K562 (cell line): ENCODE data around the gene SH3TC1. TPM values are rescaled to one million over a fixed set of nuclear protein-coding genes. Genes with fewer than 3 reads are reported as not detected.

ENCODE experiments used
- BCOR ChIP-seq: fragments of 450-650 bp; IDR thresholded peaks from 2 replicates; pipeline ENCODE4 v1.6.1; 2016
- CCAR2 ChIP-seq: fragments of 200-400 bp; formaldehyde crosslinking; IDR thresholded peaks from 2 replicates; pipeline ENCODE4 v1.6.1; 2017; ENCODE audit warnings: mild to moderate bottlenecking, low read depth, low read length
- ESRRA ChIP-seq: fragments of 450-650 bp; IDR thresholded peaks from 2 replicates; pipeline ENCODE4 v1.6.1; 2014; ENCODE audit warnings: low read depth, mild to moderate bottlenecking, moderate library complexity, borderline replicate concordance
- ESRRB ChIP-seq: fragments of 250-450 bp; sonication (Bioruptor Pico); IDR thresholded peaks from 2 replicates; pipeline ENCODE4 v1.5.0; 2020; ENCODE audit warnings: mild to moderate bottlenecking, moderate library complexity, borderline replicate concordance
- HSF4 ChIP-seq: fragments of 250-450 bp; sonication (Bioruptor Pico); IDR thresholded peaks from 2 replicates; pipeline ENCODE4 v2.1.2; 2022; ENCODE audit warnings: mild to moderate bottlenecking, moderate library complexity, borderline replicate concordance
- KDM1A ChIP-seq, 2 experiments: fragments of 450-650 bp; IDR thresholded peaks; 2 replicates each; pipeline ENCODE4 v1.6.1; 2016; ENCODE audit warnings: mild to moderate bottlenecking in 2 of 2
- LARP7 ChIP-seq: fragments of 450-650 bp; IDR thresholded peaks from 2 replicates; pipeline ENCODE4 v1.6.1; 2016
- SIRT6 ChIP-seq: IDR thresholded peaks from one replicate; pipeline ENCODE4 v1.6.1; 2012; ENCODE audit warnings: low read depth, mild to moderate bottlenecking, control low read depth, inconsistent platforms, low read length, moderate library complexity
- TFAP4 ChIP-seq: sonication (generic); formaldehyde crosslinking; IDR thresholded peaks from 2 replicates; pipeline ENCODE4 v1.8.0; 2022; ENCODE audit warnings: missing genetic modification reagents, mild to moderate bottlenecking, moderate library complexity, borderline replicate concordance
- ZNF609 ChIP-seq: sonication (generic); formaldehyde crosslinking; IDR thresholded peaks from 2 replicates; pipeline ENCODE4 v1.8.1; 2023; ENCODE audit warnings: missing genetic modification reagents, mild to moderate bottlenecking, borderline replicate concordance
- ZSCAN32 ChIP-seq: fragments of 450-650 bp; formaldehyde crosslinking; IDR thresholded peaks from 2 replicates; pipeline ENCODE4 v1.4.0; 2020; ENCODE audit warnings: mild to moderate bottlenecking, moderate library complexity
- polyA plus RNA-seq, 8 experiments: library from polyadenylated mRNA; depleted of rRNA in 4 of 8; stranded (reverse) in 5 of 8; unstranded in 3 of 8; fragments of >200 nt; fragmentation: Nextera tagmentation in 2 of 8; fragmentation: Illumina TruSeq in 1 of 8; extraction: Ambion mirVana in 2 of 8; extraction: Trizol in 1 of 8; gene quantifications; 2 replicates each; pipeline versions ENCODE4 v1.2.1 to v1.2.3, GENCODE V29; 2011 to 2014; ENCODE audit warnings: inconsistent platforms in 1 of 8, missing spikeins in 1 of 8
- total RNA-seq, 7 experiments: library from RNA; depleted of rRNA in 6 of 7; stranded (reverse); fragments of >200 nt in 6 of 7; fragmentation: Illumina TruSeq in 2 of 7; extraction: Trizol in 2 of 7; gene quantifications; 2 replicates each; pipeline versions ENCODE4 v1.2.1 to v1.2.3, GENCODE V29; 2011 to 2021; ENCODE audit warnings: low replicate concordance in 1 of 7

SH3TC1 gene
- total and polyA plus RNA-seq, 9 of the 15 experiments (the other 6 are each of a cell fraction or from before 2014, with no cell fraction given), result 0.04 to 2.1 (median 0.48) TPM; not detected in 1

DNA sequence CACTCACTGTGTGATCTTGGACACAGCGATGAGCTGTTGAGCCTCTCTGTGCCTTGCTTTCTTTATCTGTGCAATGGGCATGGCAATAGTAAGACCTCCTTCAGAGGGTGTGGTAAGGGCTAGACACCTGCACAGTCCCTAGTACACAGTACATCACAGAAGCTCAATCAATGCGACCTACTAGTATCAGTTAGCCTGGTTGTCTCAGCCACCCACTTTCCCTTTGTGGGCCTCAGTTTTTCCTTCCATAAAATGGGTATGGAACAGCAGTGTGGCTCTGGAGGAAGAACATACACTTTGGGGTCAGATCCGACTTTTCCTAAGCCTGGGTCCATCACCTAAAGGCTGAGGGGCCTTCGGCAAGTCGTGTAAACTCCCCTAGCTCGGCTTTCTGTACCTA lies 67.0 kb downstream of the SH3TC1 start (continued):
- TF ChIP-seq ZNF609 (CRISPR knock-in tag) (no peak), CCAR2 (no peak), ZSCAN32 (CRISPR knock-in tag) (no peak), SIRT6 (no peak), KDM1A (IDR thresholded peaks at IDR 0.05) (peak; percentile 79 to 83), BCOR (peak; percentile 93), LARP7 (no peak), ESRRB (CRISPR knock-in tag) (no peak), TFAP4 (CRISPR knock-in tag) (no peak), HSF4 (CRISPR knock-in tag) (no peak), ESRRA (no peak; the same call in 1 of the 2 replicates)
- TF ChIP-seq, all 486 proteins: peak for 6
